ENCODE data around the gene PDE2A.

The PDE2A gene

GRCh38 chr11:72534371-72535193, 139.6 kb downstream of the PDE2A start:
- DNase-seq = no peak

GRCh38 chr11:72529068-72529467, 145.2 kb downstream of the PDE2A start:
- DNase-seq = no peak

GRCh38 chr11:72528121-72528520, 146.1 kb downstream of the PDE2A start:
- no peak for DNase-seq
